ENCODE measurements around the gene PKP3. TPM values are rescaled to one million over a fixed set of nuclear protein-coding genes. Genes with fewer than 3 reads are reported as not detected.
"Not testable (repeated sequence)": the region's sequence is repeated elsewhere in the genome, so short reads cannot be mapped to it uniquely, and the experiment has no call there.

The PKP3 gene
- total RNA-seq, 1 donor from 2014 or later: 71.2 TPM

GRCh38 chr11:379205-380094 lies 14.6 kb upstream of the PKP3 start:
- no peak for DNase-seq

- no peak for DNase-seq
Observed at GRCh38 chr11:380095-380480, 13.9 kb upstream of the PKP3 start.

DNA sequence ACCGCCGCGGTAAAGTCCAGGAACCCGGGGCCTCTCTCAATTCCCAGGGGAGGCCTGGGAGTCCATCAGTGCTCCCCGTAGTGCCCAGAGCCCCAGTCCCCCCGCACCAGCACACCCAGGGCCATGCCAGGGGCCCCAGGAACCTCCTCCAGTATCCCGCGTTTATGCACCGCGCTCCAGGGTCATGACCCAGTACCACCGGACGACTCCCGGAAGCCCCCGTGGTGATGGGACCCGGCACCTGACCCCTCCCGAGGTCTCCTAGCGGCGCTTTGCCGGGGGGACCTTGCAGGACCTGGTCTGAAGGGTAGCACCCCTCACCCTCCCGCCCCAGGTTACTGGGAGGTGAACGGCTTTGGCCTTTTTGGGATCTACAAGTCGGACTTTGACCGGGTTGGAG lies 13.5 kb upstream of the PKP3 start:
- DNase-seq: no peak

GRCh38 chr11:380996-381395 lies 13.0 kb upstream of the PKP3 start:
- no peak for DNase-seq

- no peak for DNase-seq
Observed at GRCh38 chr11:381501-382072, 12.4 kb upstream of the PKP3 start.

DNA sequence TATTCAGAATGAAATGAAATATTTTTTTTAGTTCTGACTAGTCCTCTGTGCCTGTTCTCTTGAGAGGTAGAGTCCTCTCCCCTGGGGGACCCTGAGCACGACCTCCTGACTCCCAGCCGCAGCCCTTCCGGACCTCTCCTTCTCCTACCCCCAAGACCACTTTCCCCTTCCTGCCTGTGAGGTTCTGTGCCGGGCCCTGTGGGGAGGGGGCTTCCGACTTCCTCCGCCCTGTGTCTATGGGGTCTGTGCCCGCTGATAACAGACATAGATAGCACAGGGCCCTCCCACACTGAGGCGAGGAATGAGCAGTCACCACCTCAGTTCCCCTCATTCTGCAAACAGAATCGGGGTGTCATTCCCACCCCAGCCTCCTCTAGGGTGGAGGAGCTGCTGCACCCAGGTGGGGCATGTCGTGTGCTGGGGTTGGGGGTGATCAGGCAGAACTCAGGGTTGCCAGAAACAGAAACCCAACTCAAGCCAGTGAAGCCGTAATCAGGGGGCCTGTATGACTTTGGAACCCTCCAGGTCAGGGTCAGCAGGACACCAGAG lies 11.9 kb upstream of the PKP3 start:
- DNase-seq: no peak

DNA sequence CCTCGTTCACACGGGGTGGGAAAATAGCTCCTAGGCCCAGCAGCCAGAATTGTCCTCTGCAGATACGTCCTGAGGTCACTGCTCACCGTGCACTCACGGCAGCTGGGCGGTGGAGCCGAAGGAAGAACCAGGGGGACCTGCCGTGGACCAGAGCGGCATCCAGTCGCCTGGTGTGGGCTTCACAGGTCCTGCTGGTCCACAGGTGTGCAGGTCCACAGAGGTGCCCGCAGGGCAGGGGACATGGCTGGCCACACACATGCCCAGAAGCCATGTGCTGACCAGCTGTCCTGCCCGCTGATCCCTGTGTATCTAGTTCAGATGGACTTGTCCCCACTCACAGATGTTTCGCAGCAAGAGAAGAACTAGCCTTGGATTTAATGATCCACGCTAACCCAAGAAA lies 10.6 kb upstream of the PKP3 start:
- DNase-seq: no peak

DNA sequence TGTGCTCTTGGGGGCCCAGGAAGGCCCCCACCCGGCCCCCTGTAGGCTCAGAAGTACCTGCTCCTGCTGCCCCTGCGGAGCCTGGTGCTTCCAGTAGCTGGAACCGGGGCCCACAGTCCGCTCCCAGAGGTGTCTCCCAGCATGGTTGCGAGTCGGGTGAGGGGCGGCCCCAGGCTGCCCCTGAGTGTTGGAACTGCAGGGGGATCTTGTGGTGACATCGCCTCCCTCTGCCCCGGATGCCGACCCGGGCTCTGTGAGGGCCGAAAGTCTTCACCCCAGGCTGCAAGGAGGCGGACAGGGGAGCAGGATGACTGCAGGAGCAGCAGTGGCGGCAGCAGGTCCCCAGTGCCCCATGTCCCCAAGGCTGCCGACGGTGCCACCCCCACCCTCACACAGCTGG lies 9.5 kb upstream of the PKP3 start:
- no peak for DNase-seq

- no peak for DNase-seq
Observed at GRCh38 chr11:385594-386351, 8.2 kb upstream of the PKP3 start.

DNA sequence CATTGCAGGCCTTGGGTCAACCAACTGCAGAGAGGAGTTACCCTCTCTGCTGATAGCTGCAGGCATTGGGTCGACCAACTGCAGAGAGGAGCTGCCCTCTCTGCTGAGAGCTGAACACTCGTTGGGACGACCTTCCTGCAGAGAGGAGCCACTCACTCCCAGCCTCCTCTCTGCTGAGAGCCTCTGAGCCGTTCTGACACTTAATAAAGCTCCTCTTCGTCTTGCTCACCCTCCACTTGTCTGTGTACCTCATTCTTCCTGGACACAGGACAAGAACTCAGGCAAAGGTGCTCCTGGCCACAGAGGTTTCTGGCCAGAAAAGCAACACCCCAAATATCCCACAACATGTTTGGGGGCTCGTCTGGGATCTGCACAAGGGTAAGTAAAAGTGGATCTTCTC lies 7.5 kb upstream of the PKP3 start:
- DNase-seq: no peak

- no peak for DNase-seq
Observed at GRCh38 chr11:387193-387793, 6.7 kb upstream of the PKP3 start.

GRCh38 chr11:389369-389768 lies 4.6 kb upstream of the PKP3 start:
- not testable (repeated sequence) for DNase-seq

DNA sequence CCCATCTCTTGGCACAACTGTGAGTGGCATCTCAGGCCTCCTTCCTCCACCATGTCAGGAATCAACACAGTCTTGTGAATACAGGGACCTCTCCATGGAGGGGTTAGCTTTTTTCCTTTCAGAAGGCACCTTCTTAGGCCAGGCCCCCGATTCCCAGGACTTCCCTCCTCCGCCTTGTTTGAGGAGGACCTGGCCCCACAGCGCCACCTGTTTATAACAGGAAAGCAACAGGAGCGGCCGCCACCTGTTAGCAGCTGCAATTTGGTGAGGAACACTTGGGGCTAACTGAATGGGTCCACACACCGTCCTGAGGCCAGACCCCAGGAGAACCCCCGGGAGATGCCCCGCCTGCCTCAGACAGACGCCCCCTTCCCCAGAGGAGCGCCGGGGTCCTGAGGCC lies 3.8 kb upstream of the PKP3 start:
- no peak for DNase-seq

DNA sequence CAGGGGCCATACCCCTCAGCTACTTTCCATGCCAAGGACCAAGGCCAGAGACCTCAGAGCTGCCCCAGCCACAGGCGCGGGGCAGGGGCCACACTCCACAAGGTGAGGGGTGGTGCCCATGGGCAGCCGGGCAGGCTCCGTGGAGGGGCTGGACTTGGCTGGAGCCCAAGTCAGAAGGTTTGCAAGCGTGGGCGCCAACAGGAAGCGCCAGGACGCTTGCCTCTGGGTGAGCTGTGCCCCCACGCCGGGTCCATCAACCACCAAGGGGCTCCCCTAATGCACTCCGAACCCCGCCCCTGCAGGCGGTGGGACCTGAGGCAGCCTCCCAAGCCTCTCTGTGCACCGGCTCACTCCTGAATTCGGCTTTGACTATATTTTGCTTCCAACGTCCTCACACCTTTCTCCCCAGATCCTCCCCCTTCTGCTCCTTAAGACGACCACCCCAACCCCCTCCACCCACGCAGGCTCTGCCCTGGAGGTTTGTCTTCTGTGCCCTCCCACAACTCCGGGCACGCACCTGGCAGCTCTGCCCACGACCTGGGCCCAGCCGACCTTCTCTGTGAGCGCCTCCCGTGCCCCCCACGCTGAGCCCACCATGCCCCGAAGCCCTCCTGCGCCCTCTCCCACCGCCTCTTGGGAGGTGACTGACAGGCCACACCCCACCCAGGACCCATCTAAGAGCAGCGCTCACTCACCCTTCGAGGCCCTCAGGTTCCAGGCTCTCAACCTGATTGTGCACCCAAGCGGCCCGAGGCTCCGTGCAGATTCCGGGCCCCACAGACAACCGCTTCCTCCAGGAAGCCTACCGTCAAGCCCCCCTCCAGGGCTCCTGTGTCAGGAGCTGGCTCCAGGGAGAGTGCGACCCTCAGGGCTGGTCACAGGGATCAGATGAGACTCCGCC lies 2.6 kb upstream of the PKP3 start:
- DNase-seq: no peak

- DNase-seq: no peak
Observed at GRCh38 chr11:392102-392777, 1.8 kb upstream of the PKP3 start.

GRCh38 chr11:393219-394033 lies 583 bp upstream of the PKP3 start:
- no peak for DNase-seq

DNA sequence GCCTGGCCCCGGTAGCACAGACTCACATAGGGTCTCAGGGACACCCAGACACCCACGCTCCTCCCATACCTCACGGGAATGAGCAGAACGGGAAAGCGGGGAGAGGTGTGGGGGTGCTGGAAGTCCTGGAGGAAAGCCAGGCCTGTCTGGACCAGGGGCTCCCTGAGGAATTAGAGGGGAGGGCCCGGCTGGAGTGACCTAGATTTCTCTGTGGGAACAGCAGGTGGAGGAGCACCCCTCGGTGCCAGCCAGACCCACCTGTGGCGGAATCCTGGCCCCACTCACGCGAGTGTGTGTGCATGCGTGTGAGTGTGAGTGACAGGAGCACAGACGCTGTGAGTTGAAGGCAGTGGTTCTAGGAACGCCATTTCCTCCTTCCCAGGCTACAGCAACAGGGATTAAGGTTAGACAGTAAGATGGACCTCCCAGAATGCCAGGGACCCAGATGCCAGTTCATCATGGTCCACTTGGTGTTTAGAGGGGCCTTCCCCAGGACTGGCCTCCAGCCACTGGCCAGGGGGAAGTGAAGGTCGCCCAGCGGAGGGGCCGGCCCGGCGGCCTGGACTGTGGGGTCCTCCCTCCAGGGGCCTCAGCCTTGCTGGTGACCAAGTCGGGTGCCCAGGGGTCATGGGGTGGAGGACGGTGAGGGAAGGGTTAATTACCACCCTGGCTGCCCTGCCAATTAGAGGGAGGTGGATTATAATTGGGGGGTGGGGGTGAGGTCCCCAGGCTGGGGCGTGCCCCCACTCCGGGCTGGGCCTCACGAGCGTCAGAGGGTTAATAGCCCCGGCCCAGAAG lies 1.0 kb downstream of the PKP3 start:
- no peak for DNase-seq

GRCh38 chr11:395866-396265 lies 1.9 kb downstream of the PKP3 start:
- DNase-seq: no peak

GRCh38 chr11:396511-396947 lies 2.5 kb downstream of the PKP3 start:
- DNase-seq: no peak

All from skin of body (tissue), 2 donors.